ENCODE measurements around the gene PRMT1.
"Not testable (repeated sequence)": the region's sequence is repeated elsewhere in the genome, so short reads cannot be mapped to it uniquely, and the experiment has no call there.

DNA sequence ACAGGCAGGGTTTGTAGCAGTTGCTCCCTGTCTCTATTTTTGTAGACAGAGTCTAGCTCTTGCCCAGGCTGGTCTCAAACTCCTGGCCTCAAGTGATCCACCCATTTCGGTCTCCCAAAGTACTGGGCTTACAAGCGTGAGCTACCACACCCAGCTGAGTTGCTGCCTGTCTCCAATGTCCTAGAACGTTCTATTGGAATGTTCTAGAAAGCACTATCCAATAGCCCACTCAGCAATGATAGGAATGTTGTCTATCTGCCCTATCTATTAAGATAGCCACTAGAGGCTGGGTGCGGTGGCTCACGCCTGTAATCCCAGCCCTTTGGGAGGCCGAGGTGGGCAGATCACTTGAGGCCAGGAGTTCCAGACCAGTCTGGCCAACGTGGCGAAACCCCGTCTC lies 43.8 kb upstream of the PRMT1 start:
- TF ChIP-seq POLR2AphosphoS5 (IDR thresholded peaks at IDR 0.05), result not testable (repeated sequence)
- TF ChIP-seq, protein P1, sequence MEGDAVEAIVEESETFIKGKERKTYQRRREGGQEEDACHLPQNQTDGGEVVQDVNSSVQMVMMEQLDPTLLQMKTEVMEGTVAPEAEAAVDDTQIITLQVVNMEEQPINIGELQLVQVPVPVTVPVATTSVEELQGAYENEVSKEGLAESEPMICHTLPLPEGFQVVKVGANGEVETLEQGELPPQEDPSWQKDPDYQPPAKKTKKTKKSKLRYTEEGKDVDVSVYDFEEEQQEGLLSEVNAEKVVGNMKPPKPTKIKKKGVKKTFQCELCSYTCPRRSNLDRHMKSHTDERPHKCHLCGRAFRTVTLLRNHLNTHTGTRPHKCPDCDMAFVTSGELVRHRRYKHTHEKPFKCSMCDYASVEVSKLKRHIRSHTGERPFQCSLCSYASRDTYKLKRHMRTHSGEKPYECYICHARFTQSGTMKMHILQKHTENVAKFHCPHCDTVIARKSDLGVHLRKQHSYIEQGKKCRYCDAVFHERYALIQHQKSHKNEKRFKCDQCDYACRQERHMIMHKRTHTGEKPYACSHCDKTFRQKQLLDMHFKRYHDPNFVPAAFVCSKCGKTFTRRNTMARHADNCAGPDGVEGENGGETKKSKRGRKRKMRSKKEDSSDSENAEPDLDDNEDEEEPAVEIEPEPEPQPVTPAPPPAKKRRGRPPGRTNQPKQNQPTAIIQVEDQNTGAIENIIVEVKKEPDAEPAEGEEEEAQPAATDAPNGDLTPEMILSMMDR (IDR thresholded peaks at IDR 0.05), result not testable (repeated sequence)

All from upper lobe of left lung (tissue), 4 donors.